ENCODE measurements around the gene STRBP. TPM values are rescaled to one million over a fixed set of nuclear protein-coding genes. Genes with fewer than 3 reads are reported as not detected.

The STRBP gene
- polyA plus RNA-seq, 4 donors = 43.5 to 52.3 (median 49.4) TPM

- no peak for DNase-seq (ENCODE audit: low read depth in 4 of 4, low spot score in 2 of 4)
These were observed 119.3 kb downstream of the STRBP start for GRCh38 chr9:123149067-123149466.

DNA sequence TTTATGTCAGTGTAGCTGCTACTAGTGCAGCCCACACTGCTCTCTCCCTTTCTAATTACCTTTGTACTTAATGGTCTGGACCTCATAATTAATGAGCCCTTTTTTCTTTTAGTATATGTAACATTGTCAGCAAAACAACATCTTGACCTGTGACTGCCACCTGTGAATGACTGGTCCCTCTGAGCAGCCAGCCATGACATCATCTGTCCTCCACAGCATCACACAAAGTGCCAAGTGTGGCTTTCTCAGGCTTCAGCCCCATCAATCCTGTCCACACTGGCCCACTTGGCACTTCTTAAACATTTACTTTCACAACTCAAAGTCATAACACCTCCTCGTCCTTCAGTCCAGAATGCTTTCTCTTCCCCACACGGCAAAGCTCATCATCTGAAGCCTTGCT is 130.2 kb downstream of the STRBP start:
- DNase-seq (ENCODE audit: low read depth in 4 of 4, low spot score in 2 of 4) = no peak

DNA sequence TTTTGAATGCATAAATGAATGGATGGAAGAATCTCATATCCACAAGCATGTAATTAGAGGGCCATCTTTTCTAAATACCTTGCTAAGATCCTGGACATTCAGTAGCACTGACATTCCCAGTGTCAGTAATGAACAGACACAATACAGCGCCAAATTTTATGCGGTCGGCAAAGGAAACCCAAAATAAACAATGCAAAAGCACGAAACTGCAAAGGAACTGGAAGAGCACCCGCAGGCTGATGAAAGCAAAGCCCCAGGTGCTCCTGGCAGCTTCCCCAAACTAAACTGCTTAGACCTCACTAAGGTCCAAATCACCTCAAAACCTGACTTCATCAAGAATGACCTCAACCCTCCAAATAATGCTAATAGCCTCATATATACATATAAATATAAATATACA is 133.0 kb downstream of the STRBP start:
- DNase-seq (ENCODE audit: low read depth in 4 of 4, low spot score in 2 of 4) = no peak

DNA sequence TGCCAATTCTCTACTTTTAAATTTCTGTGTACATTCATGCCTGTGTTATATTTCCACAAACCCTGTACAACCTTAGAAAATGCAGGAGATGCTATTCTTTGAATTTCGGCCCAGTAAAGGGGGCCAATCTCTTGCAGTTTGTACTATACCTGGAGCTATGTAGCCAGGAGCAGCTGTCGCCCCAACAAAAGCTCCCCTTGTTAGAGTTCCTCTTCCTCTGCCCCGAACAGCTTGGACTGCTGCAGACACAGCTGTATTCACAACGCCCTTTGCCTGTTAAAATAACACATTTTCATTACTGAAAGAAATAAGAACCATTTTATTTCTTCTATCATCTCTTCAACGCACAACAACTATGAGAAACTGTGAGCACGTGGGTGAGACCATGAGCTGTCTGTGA is 135.7 kb downstream of the STRBP start:
- DNase-seq (ENCODE audit: low read depth in 4 of 4, low spot score in 2 of 4) = no peak

GRCh38 chr9:123131993-123132392 is 136.4 kb downstream of the STRBP start:
- DNase-seq (ENCODE audit: low read depth in 4 of 4, low spot score in 2 of 4) = no peak

GRCh38 chr9:123131258-123131657 is 137.1 kb downstream of the STRBP start:
- no peak for DNase-seq (ENCODE audit: low read depth in 4 of 4, low spot score in 2 of 4)

- no peak for DNase-seq (ENCODE audit: low read depth in 4 of 4, low spot score in 2 of 4)
These were observed 139.0 kb downstream of the STRBP start for GRCh38 chr9:123129423-123129822.

DNA sequence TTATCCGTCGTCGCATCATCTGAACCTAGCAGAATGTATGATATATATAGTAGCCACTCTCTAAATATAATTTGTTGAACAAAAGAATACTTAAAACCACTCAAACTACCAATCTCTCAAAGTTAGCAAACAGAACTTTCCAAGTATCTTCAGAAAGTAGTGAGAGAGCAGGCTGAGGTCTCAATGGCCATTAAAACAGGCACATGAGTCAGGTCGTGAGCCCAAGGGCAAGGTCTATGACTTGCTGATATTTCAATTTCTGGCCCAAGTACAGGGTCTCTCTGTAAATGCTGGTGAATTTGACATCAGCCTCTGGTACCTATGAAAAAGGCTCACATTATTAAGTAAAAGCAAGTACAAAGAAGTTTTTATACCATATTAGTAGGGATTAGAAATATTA is 139.8 kb downstream of the STRBP start:
- DNase-seq (ENCODE audit: low read depth in 4 of 4, low spot score in 2 of 4) = no peak

- DNase-seq (ENCODE audit: low read depth in 4 of 4, low spot score in 2 of 4) = no peak
These were observed 140.8 kb downstream of the STRBP start for GRCh38 chr9:123127512-123128075.

- DNase-seq (ENCODE audit: low read depth in 4 of 4, low spot score in 2 of 4) = no peak
These were observed 146.9 kb downstream of the STRBP start for GRCh38 chr9:123121457-123121856.

DNA sequence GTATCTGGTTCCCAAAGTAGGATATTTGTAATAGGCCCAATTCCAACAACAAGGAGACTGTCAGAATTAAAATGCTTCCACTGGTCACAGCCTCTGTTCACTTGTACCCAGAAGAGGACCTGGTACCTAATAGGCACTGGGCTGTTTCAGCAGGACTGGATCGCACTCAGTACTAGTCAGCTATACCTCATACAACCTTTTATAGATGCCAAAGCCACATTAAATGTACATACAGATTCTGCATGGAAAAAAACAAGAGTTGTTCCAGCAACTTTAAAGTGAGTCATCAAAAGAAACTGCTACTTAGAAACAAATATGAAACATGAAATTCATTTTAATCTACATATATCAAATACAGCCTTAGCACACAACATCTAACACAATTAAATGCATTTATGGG is 147.4 kb downstream of the STRBP start:
- no peak for DNase-seq (ENCODE audit: low read depth in 4 of 4, low spot score in 2 of 4)

DNA sequence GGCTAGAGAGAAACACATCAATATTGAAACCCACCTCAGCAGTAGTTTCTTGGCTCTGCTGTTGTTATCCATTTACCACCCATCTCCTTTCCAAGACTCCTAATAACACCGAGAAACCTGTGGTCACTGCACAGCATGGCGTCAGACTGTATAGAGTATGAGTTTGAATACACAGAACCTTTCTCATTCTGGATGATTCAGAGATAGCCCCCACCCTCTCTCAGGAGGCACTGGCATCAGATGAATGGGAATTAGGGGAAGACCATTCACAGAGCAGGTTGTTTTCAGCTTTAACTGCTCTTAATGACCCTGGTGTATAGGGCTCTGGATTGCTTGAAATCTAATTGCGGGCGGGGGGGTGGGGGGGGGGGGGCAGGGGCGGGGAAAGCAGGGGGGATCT is 148.3 kb downstream of the STRBP start:
- no peak for DNase-seq (ENCODE audit: low read depth in 4 of 4, low spot score in 2 of 4)

DNA sequence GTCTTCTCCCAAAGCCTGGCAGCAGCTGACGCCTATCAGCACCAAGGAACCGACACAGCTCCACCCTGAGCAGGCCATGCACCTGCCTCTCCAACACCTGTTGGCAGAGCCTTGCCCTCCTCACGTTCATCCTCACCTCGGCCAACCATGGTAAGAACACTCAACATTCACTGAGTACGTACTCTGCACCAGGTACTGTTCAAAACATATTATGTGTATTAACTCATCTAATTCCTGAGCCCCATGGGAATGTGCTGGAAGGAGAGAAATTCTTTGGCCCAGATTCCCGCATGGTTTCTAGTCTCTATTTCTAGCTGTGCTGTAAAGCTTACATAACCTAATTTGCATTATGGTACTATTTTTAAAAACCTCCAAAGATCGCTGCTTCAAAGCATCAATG is 148.8 kb downstream of the STRBP start:
- no peak for DNase-seq (ENCODE audit: low read depth in 4 of 4, low spot score in 2 of 4)

- no peak for DNase-seq (ENCODE audit: low read depth in 4 of 4, low spot score in 2 of 4)
These were observed 152.3 kb downstream of the STRBP start for GRCh38 chr9:123116036-123116435.

- no peak for DNase-seq (ENCODE audit: low read depth in 4 of 4, low spot score in 2 of 4)
These were observed 153.1 kb downstream of the STRBP start for GRCh38 chr9:123115146-123115913.

GRCh38 chr9:123113185-123113584 is 155.2 kb downstream of the STRBP start:
- DNase-seq (ENCODE audit: low read depth in 4 of 4, low spot score in 2 of 4) = no peak

GRCh38 chr9:123112015-123112975 is 156.1 kb downstream of the STRBP start:
- no peak for DNase-seq (ENCODE audit: low read depth in 4 of 4, low spot score in 2 of 4)

- no peak for DNase-seq (ENCODE audit: low read depth in 4 of 4, low spot score in 2 of 4)
These were observed 156.9 kb downstream of the STRBP start for GRCh38 chr9:123111427-123112014.

DNA sequence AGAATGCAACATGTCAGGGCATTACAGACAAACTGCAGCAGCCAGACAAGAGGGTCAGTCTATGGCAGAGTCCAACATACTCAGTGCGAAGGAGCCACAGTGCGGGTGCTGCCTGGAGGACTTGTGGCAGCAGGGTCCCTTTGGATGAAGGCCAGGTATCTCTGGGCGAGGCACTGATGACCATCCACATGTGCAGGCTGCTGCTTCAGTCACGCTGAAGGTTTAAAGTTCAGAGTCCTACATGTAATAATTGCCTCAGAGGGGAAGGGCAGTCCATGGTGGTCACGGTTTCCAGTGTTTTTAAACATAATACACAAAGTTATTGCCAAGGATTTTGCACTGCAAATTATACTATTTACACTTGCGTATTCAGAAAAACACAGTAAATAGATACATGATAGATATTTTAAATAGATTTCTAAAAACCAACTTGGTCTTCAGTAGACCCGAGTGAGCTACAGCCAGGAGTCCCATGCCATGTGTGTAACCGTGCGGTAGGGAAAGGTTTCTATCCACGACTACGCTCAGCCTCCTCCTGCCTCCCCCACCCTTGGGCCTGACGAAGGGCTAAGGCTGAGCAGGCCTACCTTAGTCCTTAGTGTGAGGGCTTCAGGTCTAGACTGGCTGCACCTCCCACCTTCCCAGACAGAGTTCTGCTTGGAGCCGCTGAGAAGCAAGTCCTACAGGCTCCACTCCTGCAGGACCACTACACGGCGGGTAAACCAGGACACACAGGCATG is 158.7 kb downstream of the STRBP start:
- no peak for DNase-seq (ENCODE audit: low read depth in 4 of 4, low spot score in 2 of 4)

DNA sequence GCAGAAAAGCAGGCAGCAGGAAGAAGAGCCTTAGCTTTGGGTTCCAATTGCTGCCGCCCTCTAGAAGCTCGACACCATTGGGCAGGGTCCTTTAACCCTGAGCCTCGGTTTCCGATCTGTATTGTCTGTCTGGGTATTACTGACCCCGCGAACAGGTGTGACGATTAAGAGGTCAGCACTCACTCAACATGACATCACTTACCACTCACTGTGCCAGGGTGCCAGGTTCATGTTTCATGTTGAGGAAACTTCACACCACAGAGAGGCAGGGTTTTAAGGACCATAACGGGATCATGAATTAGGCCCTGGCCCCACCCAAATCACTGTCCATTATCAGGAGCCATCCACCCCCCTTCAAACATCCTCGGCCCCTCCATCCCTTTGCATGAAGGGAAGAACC is 159.4 kb downstream of the STRBP start:
- DNase-seq (ENCODE audit: low read depth in 4 of 4, low spot score in 2 of 4) = no peak

Measured in left renal cortex interstitium (tissue), 4 donors.